Left renal pelvis (tissue), 4 donors: ENCODE results near the gene FOXL1. TPM values are rescaled to one million over a fixed set of nuclear protein-coding genes. Genes with fewer than 3 reads are reported as not detected.

Experiments
- DNase-seq, 4 donors: peaks; one replicate each; pipeline ENCODE4 v3.0.0-alpha.2; 2013; ENCODE audit warnings: low read depth in 4 of 4, low spot score in 3 of 4
- polyA plus RNA-seq, 4 donors: library from polyadenylated mRNA; unstranded; fragments of 120-200 nt; gene quantifications; one replicate each; pipeline ENCODE4 v1.2.1, GENCODE V29; 2013; ENCODE audit not compliant: insufficient read length in 4 of 4

FOXL1 gene
- polyA plus RNA-seq = 10 to 100 TPM in 3 of 4 donors, 1 to 10 TPM in 1; 8.5 to 22.3 (median 15.0) TPM

GRCh38 chr16:86578061-86578599, at the start of gene FOXL1:
FOXL1 (plus strand) TSS chr16:86578549; CDS start chr16:86578724, 175 bp downstream.
- DNase-seq = no peak

- no peak for DNase-seq
Observed at GRCh38 chr16:86529160-86529559, 49.2 kb upstream of the FOXL1 start.

GRCh38 chr16:86530251-86531190, 47.8 kb upstream of the FOXL1 start:
- no peak for DNase-seq

- no peak for DNase-seq
Observed at GRCh38 chr16:86531191-86531545, 47.2 kb upstream of the FOXL1 start.

- DNase-seq = no peak
Observed at GRCh38 chr16:86531641-86532525, 46.5 kb upstream of the FOXL1 start.

GRCh38 chr16:86532526-86532815, 45.9 kb upstream of the FOXL1 start:
- DNase-seq = no peak

- no peak for DNase-seq
Observed at GRCh38 chr16:86533076-86533475, 45.3 kb upstream of the FOXL1 start.

- no peak for DNase-seq
Observed at GRCh38 chr16:86533767-86534351, 44.5 kb upstream of the FOXL1 start.

- no peak for DNase-seq
Observed at GRCh38 chr16:86534779-86535615, 43.4 kb upstream of the FOXL1 start.

GRCh38 chr16:86536621-86537020, 41.7 kb upstream of the FOXL1 start:
- DNase-seq = no peak

GRCh38 chr16:86537486-86537885, 40.9 kb upstream of the FOXL1 start:
- DNase-seq = no peak

GRCh38 chr16:86538196-86538780, 40.1 kb upstream of the FOXL1 start:
- DNase-seq = no peak

- DNase-seq = no peak
Observed at GRCh38 chr16:86540894-86541293, 37.5 kb upstream of the FOXL1 start.

- no peak for DNase-seq
Observed at GRCh38 chr16:86541560-86541959, 36.8 kb upstream of the FOXL1 start.

- no peak for DNase-seq
Observed at GRCh38 chr16:86542756-86543750, 35.3 kb upstream of the FOXL1 start.

GRCh38 chr16:86545481-86545880, 32.9 kb upstream of the FOXL1 start:
- no peak for DNase-seq

- DNase-seq = no peak
Observed at GRCh38 chr16:86545954-86546637, 32.3 kb upstream of the FOXL1 start.

GRCh38 chr16:86546638-86547013, 31.7 kb upstream of the FOXL1 start:
- DNase-seq = no peak
